NCI-H2029 treated with DMSO at 0.1 percent for 48 hours (cell line): ENCODE results near the gene SPTLC2.

Experiments
- DNase-seq: peaks from one replicate; lab custom pipeline; 2025; lab: John Stamatoyannopoulos, UW

Gene SPTLC2

DNA sequence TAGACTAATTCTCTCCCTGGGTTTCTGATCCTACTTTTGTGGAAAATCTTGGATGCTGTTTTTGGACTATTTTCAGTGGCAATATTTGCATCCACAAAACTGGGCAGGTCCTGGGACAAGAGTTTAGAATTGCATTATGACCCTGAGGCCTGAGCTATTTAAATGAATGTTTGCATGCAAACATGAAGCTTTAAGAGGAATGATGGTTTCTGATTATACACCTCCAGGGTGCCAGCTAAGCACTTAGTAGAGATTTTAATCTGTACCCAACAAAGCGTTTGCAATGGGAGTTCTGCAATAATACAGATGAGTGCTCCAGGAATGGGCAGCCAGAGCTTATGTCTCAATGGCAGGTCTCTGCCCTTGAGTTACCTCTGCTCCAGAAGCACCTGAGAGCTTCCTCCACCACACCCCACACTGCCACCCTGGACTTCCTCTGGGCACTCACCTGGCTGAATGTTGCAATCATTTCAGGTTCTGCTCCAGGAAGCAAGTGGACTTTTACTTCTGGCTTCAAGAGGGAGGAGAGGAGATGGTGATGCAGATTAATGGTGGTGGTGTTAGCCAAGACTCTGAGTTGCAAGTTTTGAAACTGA is 6.0 kb upstream of the SPTLC2 start:
- DNase-seq: no peak

DNA sequence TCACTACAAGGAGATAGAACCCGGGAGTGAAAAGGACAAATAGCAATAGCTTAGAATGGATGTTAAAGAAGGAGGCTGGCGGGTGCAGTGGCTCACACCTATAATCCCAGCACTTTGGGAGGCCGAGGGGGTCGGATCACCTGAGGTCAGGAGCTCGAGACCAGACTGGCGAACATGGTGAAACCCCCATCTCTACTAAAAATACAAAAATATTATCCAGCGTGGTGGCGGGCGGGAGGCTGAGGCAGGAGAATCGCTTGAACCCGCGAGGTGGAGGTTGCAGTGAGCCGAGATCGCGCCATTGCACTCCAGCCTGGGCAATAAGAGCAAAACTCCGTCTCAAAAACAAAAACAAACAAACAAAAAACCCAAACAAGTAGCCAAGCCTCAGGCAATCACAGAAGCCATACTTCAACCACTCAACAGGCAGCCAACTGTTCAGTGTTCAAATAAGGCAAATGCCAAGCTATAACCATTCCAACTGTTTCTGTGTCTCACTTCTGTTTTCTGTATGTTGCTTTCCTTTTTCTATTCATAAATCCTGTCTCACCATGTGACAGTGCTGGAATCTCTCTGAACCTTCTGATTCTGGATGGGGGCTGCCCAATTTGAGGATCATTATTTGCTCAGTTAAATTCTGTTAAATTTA is 3.9 kb upstream of the SPTLC2 start:
- no peak for DNase-seq

GRCh38 chr14:77618381-77618970 is 2.0 kb upstream of the SPTLC2 start:
- no peak for DNase-seq

GRCh38 chr14:77616133-77616453 is 344 bp downstream of the SPTLC2 start:
- no peak for DNase-seq

GRCh38 chr14:77615361-77616132 is 890 bp downstream of the SPTLC2 start:
- DNase-seq: no peak

DNA sequence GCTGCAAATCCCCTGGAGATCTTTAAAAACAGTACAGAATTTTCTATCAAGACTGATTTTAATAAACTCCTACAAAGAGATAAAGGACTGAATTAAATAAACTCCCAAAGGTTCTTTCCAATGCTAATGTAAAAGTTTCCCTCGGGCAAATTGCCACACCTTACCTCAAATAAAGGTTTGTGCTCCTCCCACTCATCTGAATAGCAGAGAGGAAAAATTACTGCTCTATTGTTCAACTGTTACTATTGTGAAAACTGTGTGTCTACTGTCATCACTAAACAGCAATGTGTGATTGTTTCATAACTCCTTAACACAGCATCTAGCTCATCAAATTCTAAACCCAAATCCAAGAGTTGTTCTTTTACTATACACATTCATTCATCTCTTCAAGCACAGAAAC is 3.2 kb downstream of the SPTLC2 start:
- no peak for DNase-seq

- DNase-seq: no peak
Observed at GRCh38 chr14:77612011-77612620, 4.3 kb downstream of the SPTLC2 start.

GRCh38 chr14:77610553-77610952 is 5.9 kb downstream of the SPTLC2 start:
- no peak for DNase-seq

GRCh38 chr14:77609922-77610321 is 6.5 kb downstream of the SPTLC2 start:
- no peak for DNase-seq

DNA sequence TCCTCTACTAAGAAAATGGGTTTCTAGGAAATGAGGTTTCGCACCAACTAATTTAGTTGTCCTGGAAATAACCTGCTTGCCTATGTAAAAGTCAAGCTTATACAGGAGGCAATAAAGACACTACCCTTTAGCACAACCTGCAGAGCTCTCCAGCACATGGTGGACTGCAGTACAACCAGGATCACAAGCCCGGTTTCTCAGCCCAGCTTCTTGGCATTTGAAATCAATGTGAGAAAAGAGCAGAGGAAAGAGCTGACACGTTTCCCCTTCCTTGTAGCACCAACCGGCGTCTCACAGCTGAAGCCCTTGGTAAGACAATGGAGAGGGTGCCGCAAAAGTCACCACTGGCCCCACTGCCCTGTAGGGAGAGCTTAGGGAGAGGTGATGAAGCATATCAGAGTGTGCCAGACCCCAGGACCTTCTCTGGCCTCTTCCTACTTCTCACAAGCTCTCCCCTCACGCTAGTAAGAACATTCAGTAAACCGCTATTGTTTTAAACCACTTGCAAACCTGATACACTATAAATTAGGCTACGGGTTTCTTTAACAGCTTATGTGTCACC is 8.6 kb downstream of the SPTLC2 start:
- no peak for DNase-seq

GRCh38 chr14:77605392-77605972 is 11.0 kb downstream of the SPTLC2 start:
- DNase-seq: no peak

DNA sequence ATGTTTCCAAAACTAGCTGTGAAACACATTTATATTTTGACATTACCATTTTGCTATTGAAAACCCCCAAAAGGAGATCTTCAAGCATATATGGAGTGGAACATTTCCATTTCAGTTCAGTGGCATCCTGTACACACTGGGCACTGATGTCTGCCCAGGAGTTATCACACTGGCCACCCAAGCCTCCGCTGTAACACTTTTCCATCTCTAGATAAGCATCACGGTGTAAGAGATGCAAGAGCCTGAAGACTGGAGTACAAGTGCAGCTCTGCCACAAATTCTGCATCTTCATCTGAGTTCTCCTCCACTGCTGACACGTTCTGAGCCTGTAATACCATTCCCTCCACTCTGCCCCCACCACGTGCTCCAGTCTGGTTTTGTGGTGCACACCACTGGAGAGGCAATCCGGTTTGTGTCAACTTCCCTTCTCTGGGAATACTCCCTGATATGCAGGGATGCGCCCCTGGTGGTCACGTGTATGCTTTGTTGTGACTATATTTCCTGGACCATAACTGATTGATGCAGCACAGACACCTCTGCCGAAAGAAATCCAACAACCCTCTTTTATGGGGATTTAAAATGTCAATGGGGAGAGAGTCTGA is 12.7 kb downstream of the SPTLC2 start:
- DNase-seq: no peak

DNA sequence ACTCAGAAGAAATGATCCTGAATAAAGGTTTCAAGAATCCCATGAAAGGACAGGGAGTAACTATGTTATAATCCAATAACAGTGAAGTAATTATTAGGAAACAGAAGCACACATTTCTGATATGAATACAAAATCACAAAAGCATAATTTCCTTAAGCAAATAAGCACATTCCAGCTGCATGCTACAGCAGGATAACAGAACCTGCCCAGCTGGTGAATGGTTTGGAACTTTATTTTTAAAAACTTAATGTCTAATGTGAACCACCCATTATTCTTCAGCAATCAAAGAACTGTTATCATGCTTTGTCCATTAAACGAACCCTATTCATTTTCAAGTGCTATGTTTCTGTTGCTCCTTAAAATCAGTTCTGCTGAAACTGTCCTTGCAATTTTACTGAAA is 13.4 kb downstream of the SPTLC2 start:
- no peak for DNase-seq

DNA sequence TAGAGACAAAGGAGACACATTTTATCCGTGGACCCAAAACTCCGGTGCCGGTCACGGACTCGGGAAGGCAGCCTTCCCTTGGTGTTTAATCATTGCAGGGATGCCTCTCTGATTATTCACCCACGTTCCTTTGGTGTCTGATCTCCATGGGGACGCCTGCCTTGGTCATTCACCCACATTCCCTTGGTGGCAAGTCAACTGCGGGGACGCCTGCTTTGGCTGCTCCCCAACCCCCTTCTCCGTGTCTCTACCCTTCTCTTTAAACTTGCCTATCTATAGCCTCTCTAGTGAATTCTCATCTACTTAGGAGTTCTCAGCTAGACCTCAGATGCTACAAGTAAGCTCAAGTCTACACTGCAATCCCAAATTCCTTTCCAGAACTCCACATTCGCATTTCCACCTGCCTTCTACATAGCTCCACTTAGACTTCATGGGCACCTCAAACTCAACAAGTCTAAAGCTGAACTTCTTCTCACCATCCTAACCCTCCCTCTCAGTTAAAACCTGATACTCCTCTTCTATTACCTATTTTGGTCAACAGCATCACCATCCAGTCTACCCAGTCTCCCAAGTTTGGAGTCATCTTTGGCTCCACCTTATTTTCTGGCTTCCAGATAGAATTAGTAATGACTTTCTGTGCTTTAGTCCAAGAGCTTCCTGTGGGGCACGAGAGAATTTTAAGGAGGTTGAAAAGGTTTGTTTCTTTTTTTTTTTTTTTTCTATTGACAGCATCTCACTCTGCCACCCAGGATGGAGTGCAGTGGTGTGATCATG is 14.4 kb downstream of the SPTLC2 start:
- no peak for DNase-seq

DNA sequence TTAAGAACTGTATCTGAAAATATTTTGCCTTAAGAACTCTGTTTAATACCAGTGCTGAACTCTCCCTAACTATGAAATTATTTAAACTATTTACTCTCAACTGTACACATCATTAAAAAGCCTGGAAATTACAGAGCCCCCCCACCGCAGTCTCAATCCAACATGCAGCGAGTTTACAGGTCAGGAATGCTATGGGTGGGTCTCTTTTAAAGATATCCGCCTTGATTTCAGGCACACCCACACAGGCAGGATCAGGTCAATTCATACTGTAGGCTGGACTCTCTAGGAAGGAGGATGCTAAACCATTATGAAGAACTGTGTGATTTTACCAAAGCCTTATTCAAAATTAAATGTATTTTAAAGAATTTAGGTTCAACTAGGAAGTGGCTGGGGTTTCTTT is 16.5 kb downstream of the SPTLC2 start:
- DNase-seq: no peak

GRCh38 chr14:77598366-77599070 is 17.9 kb downstream of the SPTLC2 start:
- no peak for DNase-seq

- DNase-seq: no peak
Observed at GRCh38 chr14:77593501-77593961, 22.9 kb downstream of the SPTLC2 start.

- DNase-seq: peak; percentile 43
Observed at GRCh38 chr14:77590845-77591485, 25.5 kb downstream of the SPTLC2 start.

- DNase-seq: no peak
Observed at GRCh38 chr14:77589099-77589498, 27.3 kb downstream of the SPTLC2 start.
